Endothelial cell of umbilical vein (primary cell): ENCODE data around the gene EIF3I. TPM values are rescaled to one million over a fixed set of nuclear protein-coding genes. Genes with fewer than 3 reads are reported as not detected.

Experiments used
- BruUV-seq: library from RNA; stranded (reverse); fragments of 400-500 nt; replicated peaks from 2 replicates; lab custom pipeline; 2021; lab: Mats Ljungman, UMichigan
- CTCF ChIA-PET: fragments of 300-600, 350-600 bp; sonication (Branson Sonifier 250); formaldehyde crosslinking; loops from one replicate; lab custom pipeline; 2021; ENCODE audit warnings: antibody characterized with exemption, inconsistent platforms; lab: Charles Lee
- POLR2A ChIA-PET: fragments of 300-600, 350-600 bp; sonication (Branson Sonifier 250); formaldehyde crosslinking; loops from one replicate; lab custom pipeline; 2021; ENCODE audit warnings: antibody characterized with exemption, inconsistent platforms; lab: Charles Lee
- DNase-seq: peaks from one replicate; pipeline ENCODE4 v3.0.0-alpha.2; 2011; ENCODE audit warnings: low read depth, low spot score
- FAIRE-seq: peaks from 2 replicates; lab custom pipeline; 2011; peaks lifted over from hg19 to GRCh38; lab: Jason Lieb, UNC
- H2AFZ ChIP-seq: 2 replicates; pipeline ENCODE4 v1.6.0; 2012; ENCODE audit warnings: low read depth, low read length, control low read depth, inconsistent platforms
- H3K27ac ChIP-seq: 2 replicates; pipeline ENCODE4 v1.5.1; 2011; ENCODE audit warnings: low read depth, mild to moderate bottlenecking, control low read depth, low read length, moderate library complexity; ENCODE audit not compliant: insufficient read depth
- H3K27me3 ChIP-seq, 2 experiments: 2 replicates each; pipeline versions ENCODE4 v1.6.0 to v1.6.1; 2011; ENCODE audit warnings: low read length in 2 of 2, mixed read lengths in 1 of 2; ENCODE audit not compliant: control insufficient read depth in 2 of 2, insufficient read depth in 2 of 2
- H3K36me3 ChIP-seq, 2 experiments: 2 replicates in 1 of 2; 3 replicates in 1 of 2; pipeline ENCODE4 v1.5.1; 2011; ENCODE audit warnings: low read length in 2 of 2, mild to moderate bottlenecking in 1 of 2, moderate library complexity in 1 of 2; ENCODE audit not compliant: control insufficient read depth in 2 of 2, insufficient read depth in 2 of 2; ENCODE audit errors: extremely low read depth in 1 of 2
- H3K4me1 ChIP-seq: 3 replicates; pipeline ENCODE4 v1.5.1; 2011; ENCODE audit warnings: mild to moderate bottlenecking, low read length; ENCODE audit not compliant: control insufficient read depth, insufficient read depth; ENCODE audit errors: extremely low read depth
- H3K4me2 ChIP-seq: 2 replicates; pipeline ENCODE4 v1.6.1; 2011; ENCODE audit warnings: low read length, control low read depth, mixed read lengths; ENCODE audit not compliant: insufficient read depth
- H3K4me3 ChIP-seq, 3 experiments: fragments of 200-600 bp in 1 of 3; sonication (generic), shearing (Covaris generic) in 1 of 3; replicated peaks in 1 of 3; 2 replicates each; pipeline ENCODE4 v1.5.1; 2011 to 2016; ENCODE audit warnings: control low read depth in 3 of 3, low read length in 3 of 3, mild to moderate bottlenecking in 2 of 3, inconsistent platforms in 1 of 3, low read depth in 1 of 3, moderate library complexity in 1 of 3; ENCODE audit not compliant: insufficient read depth in 1 of 3
- H3K79me2 ChIP-seq: 2 replicates; pipeline ENCODE4 v1.6.0; 2012; ENCODE audit warnings: low read length, inconsistent platforms; ENCODE audit not compliant: control insufficient read depth, insufficient read depth
- H3K9ac ChIP-seq: replicated peaks from 2 replicates; pipeline ENCODE3; 2011; ENCODE audit warnings: low read length, control low read depth; ENCODE audit not compliant: insufficient read depth; ENCODE audit errors: extremely low read depth
- H3K9me1 ChIP-seq: replicated peaks from 3 replicates; pipeline ENCODE4 v1.6.0; 2011; ENCODE audit warnings: mild to moderate bottlenecking, low read length; ENCODE audit not compliant: control insufficient read depth, insufficient read depth; ENCODE audit errors: extremely low read depth
- H3K9me3 ChIP-seq: replicated peaks from 2 replicates; pipeline ENCODE4 v1.5.1; 2012; ENCODE audit warnings: low read length, inconsistent platforms; ENCODE audit not compliant: control insufficient read depth, insufficient read depth
- H4K20me1 ChIP-seq: replicated peaks from 2 replicates; pipeline ENCODE3; 2011; ENCODE audit warnings: mild to moderate bottlenecking, low read length; ENCODE audit not compliant: control insufficient read depth, insufficient read depth; ENCODE audit errors: extremely low read depth
- CTCF ChIP-seq, 2 donors: IDR thresholded peaks; 1 replicate in 1 of 2; 2 replicates in 1 of 2; pipeline ENCODE4 v1.5.1; 2011; ENCODE audit warnings: low read length in 2 of 2, mild to moderate bottlenecking in 2 of 2, moderate library complexity in 2 of 2, control low read depth in 1 of 2, inconsistent platforms in 1 of 2, low read depth in 1 of 2; ENCODE audit not compliant: insufficient read depth in 1 of 2; ENCODE audit errors: extremely low read depth in 1 of 2
- EZH2 ChIP-seq: IDR thresholded peaks from 2 replicates; pipeline ENCODE4 v1.6.1; 2012; ENCODE audit warnings: borderline replicate concordance, low read depth, mild to moderate bottlenecking, moderate library complexity, low read length, inconsistent platforms; ENCODE audit not compliant: severe bottlenecking
- FOS ChIP-seq: IDR thresholded peaks from 2 replicates; pipeline ENCODE4 v1.6.1; 2011; ENCODE audit warnings: mild to moderate bottlenecking, low read length, moderate library complexity, borderline replicate concordance; ENCODE audit not compliant: insufficient read depth
- GATA2 ChIP-seq: IDR thresholded peaks from 2 replicates; pipeline ENCODE4 v1.7.0; 2011; ENCODE audit warnings: low read depth, mild to moderate bottlenecking, moderate library complexity, mixed read lengths, low read length; ENCODE audit not compliant: insufficient read length, insufficient read depth
- JUN ChIP-seq: IDR thresholded peaks from 2 replicates; pipeline ENCODE4 v1.6.1; 2011; ENCODE audit warnings: borderline replicate concordance, low read depth; ENCODE audit not compliant: insufficient read length, insufficient read depth
- MYC ChIP-seq: IDR thresholded peaks from one replicate; pipeline ENCODE4 v1.6.1; 2011; ENCODE audit warnings: mild to moderate bottlenecking, low read depth, low read length
- POLR2A ChIP-seq: IDR thresholded peaks from 2 replicates; pipeline ENCODE4 v1.6.1; 2012; ENCODE audit warnings: low read depth, mild to moderate bottlenecking, control low read depth, low read length
- POLR2AphosphoS5 ChIP-seq: IDR thresholded peaks from 2 replicates; pipeline ENCODE4 v1.6.1; 2012; ENCODE audit warnings: low read depth, mild to moderate bottlenecking, control low read depth, low read length, moderate library complexity; ENCODE audit not compliant: insufficient read depth
- dilution Hi-C: fragments of 300-500 bp; cut with MboI; formaldehyde crosslinking; loops from one replicate; pipeline ENCODE4 v1.15.0; 2019; ENCODE audit warnings: low sequenced_read_pairs; ENCODE audit not compliant: extremely low pct_ligation_motif_present
- intact Hi-C: fragments of 100-400 bp; cut with micrococcal nuclease; formaldehyde crosslinking; loops from one replicate; pipeline ENCODE4 v1.10.0; 2022
- polyA plus RNA-seq, 4 experiments: library from polyadenylated mRNA; depleted of rRNA in 3 of 4; stranded (reverse) in 3 of 4; unstranded in 1 of 4; fragments of >200 nt; gene quantifications; 2 replicates each; pipeline versions ENCODE4 v1.2.1 to v1.2.3, GENCODE V29; 2011 to 2012; ENCODE audit warnings: missing spikeins in 1 of 4
- total RNA-seq: library from RNA; stranded (reverse); gene quantifications from 2 replicates; pipeline ENCODE4 v1.2.3, GENCODE V29; 2021
- TF ChIP-seq, protein P1 (sequence below): IDR thresholded peaks from 2 replicates; pipeline ENCODE4 v1.6.1; 2011; ENCODE audit not compliant: insufficient read depth, insufficient read length

EIF3I gene
- total and polyA plus RNA-seq, 2 donors (not counting 3 experiments of a cell fraction or from before 2014, with no cell fraction given) = 186 to 331 TPM

DNA sequence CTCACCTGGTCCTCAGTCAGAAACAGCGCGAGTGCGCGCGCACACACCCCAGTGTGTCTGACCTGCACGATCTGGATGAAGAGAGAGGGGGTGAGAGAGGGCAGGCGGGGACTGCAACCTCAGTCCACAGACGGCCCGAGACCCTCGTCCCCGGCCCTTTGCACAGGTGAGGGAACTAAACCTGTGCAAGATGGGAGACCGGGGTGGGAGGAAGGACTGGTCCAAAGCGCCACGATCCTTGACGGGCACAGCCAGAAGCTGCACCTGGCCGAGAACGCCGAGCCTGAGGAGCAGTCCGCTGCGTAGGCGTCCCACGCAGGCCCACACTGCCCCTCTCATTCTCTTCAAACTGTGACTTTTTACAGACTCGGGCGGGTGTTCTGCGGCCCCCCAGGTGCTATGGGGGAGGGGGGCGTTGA, 17.3 kb upstream of the EIF3I start:
- Histone ChIP-seq H3K9me1 (no peaks in the 10 kb centered on the region), H3K36me3 (no peaks in the 10 kb centered on the region), H3K27ac (no peak overlapping the region), H4K20me1 (no peaks in the 10 kb centered on the region), H3K79me2 (no peaks in the 10 kb centered on the region), H3K4me2 (peak overlapping the region; percentile 85), H2AFZ (peak overlapping the region; percentile 96), H3K9me3 (no peaks in the 10 kb centered on the region), H3K9ac (peak overlapping the region; percentile 83), H3K4me1 (peaks cover 27% of the 10 kb centered on the region), H3K4me3 (peak overlapping the region; percentile 53 to 68 (median 68)), H3K27me3 (no peaks in the 10 kb centered on the region)
- CTCF ChIA-PET = interaction anchor here (1.2 to 3.4 kb wide), 2 partner anchors 11 to 111 kb away, joined by 5 to 25 read pairs; no protein-coding TSS in a partner anchor
- FAIRE-seq = no peak
- no TSS peak for BruUV-seq
- POLR2A ChIA-PET = interaction anchor here (1.1 to 1.7 kb wide), 2 partner anchors 131 to 190 kb away, joined by 3 to 4 read pairs; partner anchors contain the start of gene MARCKSL1
- DNase-seq = no peak
- dilution Hi-C loops = no loop called here
- TF ChIP-seq CTCF (IDR thresholded peaks at IDR 0.05; ENCODE audit: extremely low read depth in 1 of 2, insufficient read depth in 1 of 2, low read depth in 1 of 2, low read length in 2 of 2) (no peak), FOS (no peak), JUN (no peak), POLR2A (no peak), EZH2 (no peak), GATA2 (no peak), POLR2AphosphoS5 (no peak), MYC (no peak)
- TF ChIP-seq, protein P1, sequence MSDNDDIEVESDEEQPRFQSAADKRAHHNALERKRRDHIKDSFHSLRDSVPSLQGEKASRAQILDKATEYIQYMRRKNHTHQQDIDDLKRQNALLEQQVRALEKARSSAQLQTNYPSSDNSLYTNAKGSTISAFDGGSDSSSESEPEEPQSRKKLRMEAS = no peak
- intact Hi-C loops = no loop called here
